Activated gamma-delta T cell treated with anti-CD3 and anti-CD28 coated beads, Interleukin-2, amount 50 U/mL, for 16 hours (primary cell): ENCODE results near the gene CLDN12.
"Not testable (repeated sequence)": the region's sequence is repeated elsewhere in the genome, so short reads cannot be mapped to it uniquely, and the experiment has no call there.

Experiments
- DNase-seq: peaks from one replicate; pipeline ENCODE4 v3.0.0-alpha.2; 2020; ENCODE audit warnings: low read depth

CLDN12 gene

GRCh38 chr7:90433221-90433620 lies 30.0 kb downstream of the CLDN12 start:
- no peak for DNase-seq

GRCh38 chr7:90445633-90446032 lies 42.4 kb downstream of the CLDN12 start:
- DNase-seq = no peak

- no peak for DNase-seq
Measured at GRCh38 chr7:90446137-90446899, 43.1 kb downstream of the CLDN12 start.

- DNase-seq = no peak
Measured at GRCh38 chr7:90453259-90453891, 50.1 kb downstream of the CLDN12 start.

GRCh38 chr7:90453931-90454330 lies 50.7 kb downstream of the CLDN12 start:
- DNase-seq = no peak

GRCh38 chr7:90455163-90456030 lies 52.1 kb downstream of the CLDN12 start:
- no peak for DNase-seq

GRCh38 chr7:90458104-90458503 lies 54.8 kb downstream of the CLDN12 start:
- no peak for DNase-seq

GRCh38 chr7:90459888-90460287 lies 56.6 kb downstream of the CLDN12 start:
- no peak for DNase-seq

- DNase-seq = no peak
Measured at GRCh38 chr7:90461219-90461618, 58.0 kb downstream of the CLDN12 start.

- not testable (repeated sequence) for DNase-seq
Measured at GRCh38 chr7:90463151-90463628, 59.9 kb downstream of the CLDN12 start.
